Suprapubic skin (tissue), 4 donors: Measurements from ENCODE around the gene DNMT3A. TPM values are rescaled to one million over a fixed set of nuclear protein-coding genes. Genes with fewer than 3 reads are reported as not detected.

Experiments
- DNase-seq, 2 donors: peaks; one replicate each; pipeline ENCODE4 v3.0.0-alpha.2; 2019; ENCODE audit warnings: low spot score in 2 of 2
- H3K27ac ChIP-seq: fragments of 200-600 bp; sonication (generic); one replicate; pipeline ENCODE4 v1.5.1; 2019
- H3K27me3 ChIP-seq: fragments of 200-600 bp; sonication (generic); one replicate; pipeline ENCODE4 v1.5.1; 2019
- H3K36me3 ChIP-seq: fragments of 200-600 bp; sonication (generic); one replicate; pipeline ENCODE4 v1.5.1; 2019
- H3K4me1 ChIP-seq: fragments of 200-600 bp; sonication (generic); one replicate; pipeline ENCODE4 v1.5.1; 2019
- H3K4me3 ChIP-seq: fragments of 200-600 bp; sonication (generic); one replicate; pipeline ENCODE4 v1.5.1; 2019; ENCODE audit warnings: mild to moderate bottlenecking
- H3K9me3 ChIP-seq: fragments of 200-600 bp; sonication (generic); one replicate; pipeline ENCODE4 v1.5.1; 2019
- EP300 ChIP-seq: sonication (generic); formaldehyde crosslinking; IDR thresholded peaks from one replicate; pipeline ENCODE4 v1.6.1; 2017; ENCODE audit warnings: antibody characterized with exemption
- POLR2A ChIP-seq, 2 donors: fragments of 450-650 bp; IDR thresholded peaks; one replicate each; pipeline ENCODE4 v1.6.1; 2017; ENCODE audit warnings: antibody characterized with exemption in 2 of 2, mild to moderate bottlenecking in 2 of 2, moderate library complexity in 2 of 2
- POLR2AphosphoS5 ChIP-seq, 3 donors: sonication (generic); formaldehyde crosslinking; IDR thresholded peaks; one replicate each; pipeline ENCODE4 v1.6.1; 2017; ENCODE audit warnings: antibody characterized with exemption in 3 of 3
- WGBS: methylation state at CpG from one replicate; pipeline ENCODE4 v1.1.5; 2018; 5-methylcytosine and 5-hydroxymethylcytosine counted together
- total RNA-seq, 4 donors: library from RNA; depleted of rRNA; stranded (reverse); fragments of >200 nt; gene quantifications; one replicate each; pipeline ENCODE4 v1.1.0, GENCODE V29; 2016
- TF ChIP-seq, protein P1 (sequence below), 2 donors: fragments of 200-600 bp in 1 of 2; fragments of 450-650 bp in 1 of 2; sonication (generic) in 1 of 2; IDR thresholded peaks; one replicate each; pipeline ENCODE4 v1.5.1; 2016 to 2019; ENCODE audit warnings: antibody characterized with exemption in 2 of 2, mild to moderate bottlenecking in 1 of 2, moderate library complexity in 1 of 2

DNMT3A gene
- total RNA-seq, 4 donors from 2014 or later = 4.0 to 12.8 (median 9.5) TPM

DNA sequence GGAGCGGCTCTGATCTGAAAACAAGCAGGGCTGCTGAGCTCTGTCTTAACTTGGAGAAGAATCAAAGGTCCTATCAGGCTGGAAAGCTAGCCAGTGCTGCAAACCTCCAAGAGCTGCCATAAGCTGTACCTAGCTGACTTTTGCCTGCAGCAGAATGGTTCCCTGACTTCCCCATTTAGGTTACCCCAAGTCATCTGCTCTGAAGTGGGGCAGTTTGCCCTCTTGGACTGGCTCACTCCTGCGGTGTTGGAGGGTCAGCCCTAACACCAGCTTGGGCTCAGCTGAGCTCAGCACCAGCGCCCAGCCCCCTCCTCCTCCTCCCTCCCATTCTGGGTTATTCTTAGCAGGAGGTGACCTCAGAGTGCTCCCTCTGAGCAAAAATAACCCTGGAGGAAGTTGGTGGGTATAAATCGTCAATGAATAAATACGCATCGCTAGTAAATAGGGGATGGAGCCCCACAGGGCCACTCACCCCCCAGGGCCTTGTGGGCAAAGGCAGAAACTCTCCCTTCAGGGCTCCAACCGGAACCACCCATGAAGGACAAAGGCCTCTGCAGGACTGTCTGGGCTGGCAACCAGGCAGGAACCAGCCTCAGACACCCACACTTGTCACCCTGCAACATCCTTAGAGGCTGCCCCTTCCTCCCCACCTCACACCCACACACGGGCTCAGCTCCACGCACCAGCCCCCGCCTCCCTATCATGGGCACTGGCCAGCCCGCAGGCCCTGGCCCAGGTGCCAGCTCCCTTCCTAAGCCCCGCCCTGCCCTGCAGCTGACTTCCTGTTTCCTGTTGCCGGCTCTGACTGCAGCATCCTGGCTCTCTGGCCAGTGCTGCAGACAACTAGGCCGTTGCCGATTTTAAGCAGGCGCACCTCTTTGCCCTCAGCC lies 46.9 kb downstream of the DNMT3A start:
- WGBS = 29% methylated on average over 15 of the region's 16 CpGs
- Histone ChIP-seq H3K27ac (peak overlapping the region; percentile 26), H3K9me3 (no peaks in the 10 kb centered on the region), H3K27me3 (no peaks in the 10 kb centered on the region), H3K4me1 (peaks cover 35% of the 10 kb centered on the region), H3K36me3 (peaks cover 5% of the 10 kb centered on the region), H3K4me3 (peak overlapping the region; percentile 5)
- TF ChIP-seq, protein P1, sequence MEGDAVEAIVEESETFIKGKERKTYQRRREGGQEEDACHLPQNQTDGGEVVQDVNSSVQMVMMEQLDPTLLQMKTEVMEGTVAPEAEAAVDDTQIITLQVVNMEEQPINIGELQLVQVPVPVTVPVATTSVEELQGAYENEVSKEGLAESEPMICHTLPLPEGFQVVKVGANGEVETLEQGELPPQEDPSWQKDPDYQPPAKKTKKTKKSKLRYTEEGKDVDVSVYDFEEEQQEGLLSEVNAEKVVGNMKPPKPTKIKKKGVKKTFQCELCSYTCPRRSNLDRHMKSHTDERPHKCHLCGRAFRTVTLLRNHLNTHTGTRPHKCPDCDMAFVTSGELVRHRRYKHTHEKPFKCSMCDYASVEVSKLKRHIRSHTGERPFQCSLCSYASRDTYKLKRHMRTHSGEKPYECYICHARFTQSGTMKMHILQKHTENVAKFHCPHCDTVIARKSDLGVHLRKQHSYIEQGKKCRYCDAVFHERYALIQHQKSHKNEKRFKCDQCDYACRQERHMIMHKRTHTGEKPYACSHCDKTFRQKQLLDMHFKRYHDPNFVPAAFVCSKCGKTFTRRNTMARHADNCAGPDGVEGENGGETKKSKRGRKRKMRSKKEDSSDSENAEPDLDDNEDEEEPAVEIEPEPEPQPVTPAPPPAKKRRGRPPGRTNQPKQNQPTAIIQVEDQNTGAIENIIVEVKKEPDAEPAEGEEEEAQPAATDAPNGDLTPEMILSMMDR (IDR thresholded peaks at IDR 0.05) = no peak
- TF ChIP-seq POLR2A (IDR thresholded peaks at IDR 0.05) = no peak
- no peak for TF ChIP-seq POLR2AphosphoS5 (IDR thresholded peaks at IDR 0.05)
- TF ChIP-seq EP300 = no peak
- DNase-seq = peak in 1 of 2 donors; percentile 83

DNA sequence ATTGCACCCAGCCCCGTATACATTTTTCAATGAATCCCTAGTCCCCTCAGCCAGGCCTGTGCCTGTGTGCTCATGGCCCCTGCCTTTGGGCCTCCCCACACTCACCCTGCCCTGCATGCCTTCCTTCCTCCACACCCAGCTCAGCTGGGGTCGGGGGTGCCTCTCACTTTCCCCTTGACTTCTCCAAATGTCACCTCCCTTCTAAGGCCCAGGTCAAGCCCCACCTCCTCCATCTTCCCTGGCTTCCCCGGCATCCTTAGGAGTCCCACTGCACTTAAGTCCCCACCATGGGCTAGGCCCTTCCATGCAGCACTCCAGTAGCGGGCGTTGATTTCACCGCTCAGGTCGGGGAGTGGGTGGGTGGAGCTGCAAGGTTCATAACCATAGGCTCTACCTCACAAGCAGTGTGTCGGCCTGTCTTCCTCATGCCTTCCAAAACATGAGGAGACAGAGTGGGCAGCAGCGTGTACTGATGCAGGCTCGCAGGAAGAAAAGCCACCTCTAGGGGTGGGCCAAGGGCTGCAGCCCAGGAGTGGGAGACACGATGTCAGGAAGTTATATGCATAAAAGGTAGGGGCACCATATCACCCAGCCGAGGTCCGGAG lies 47.7 kb downstream of the DNMT3A start:
- no peaks in the 10 kb centered on the region for H3K27me3 ChIP-seq
- H3K27ac ChIP-seq = peak overlapping the region; percentile 26
- peak in 1 of 2 donors; percentile 53 for DNase-seq
- no peak overlapping the region for H3K4me3 ChIP-seq
- TF ChIP-seq, protein P1 (IDR thresholded peaks at IDR 0.05) = no peak
- TF ChIP-seq POLR2AphosphoS5 (IDR thresholded peaks at IDR 0.05) = no peak
- no peak for TF ChIP-seq EP300
- TF ChIP-seq POLR2A (IDR thresholded peaks at IDR 0.05) = no peak
- peaks cover 39% of the 10 kb centered on the region for H3K4me1 ChIP-seq
- no peaks in the 10 kb centered on the region for H3K9me3 ChIP-seq
- peaks cover 5% of the 10 kb centered on the region for H3K36me3 ChIP-seq
- 78% methylated on average over 13 of the region's 13 CpGs for WGBS

DNA sequence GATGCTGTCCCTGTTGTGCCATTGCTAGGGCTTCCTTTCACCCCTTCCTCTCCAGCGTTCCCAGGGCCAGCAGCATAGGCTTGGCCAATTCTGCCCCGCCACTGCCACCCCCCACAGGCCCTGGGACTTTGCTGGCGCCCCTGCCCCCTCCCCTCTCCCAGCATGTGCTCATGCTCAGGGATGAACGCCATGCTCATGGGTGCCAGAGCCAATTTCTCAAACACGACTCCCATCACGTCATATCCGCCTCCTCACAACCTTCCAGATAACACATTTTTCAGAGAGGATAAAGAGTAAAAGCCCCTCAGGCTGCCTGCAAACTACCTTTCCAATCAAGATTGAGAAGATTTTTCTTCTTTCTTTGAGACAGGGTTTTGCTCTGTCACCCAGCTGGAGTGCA lies 48.6 kb downstream of the DNMT3A start:
- no peak overlapping the region for H3K4me3 ChIP-seq
- peaks cover 39% of the 10 kb centered on the region for H3K4me1 ChIP-seq
- no peaks in the 10 kb centered on the region for H3K27me3 ChIP-seq
- DNase-seq = no peak
- no peak overlapping the region for H3K27ac ChIP-seq
- H3K9me3 ChIP-seq = no peaks in the 10 kb centered on the region
- H3K36me3 ChIP-seq = no peaks in the 10 kb centered on the region
- 85% methylated on average over 7 of the region's 7 CpGs for WGBS
- TF ChIP-seq EP300 (no peak), POLR2AphosphoS5 (IDR thresholded peaks at IDR 0.05) (no peak), POLR2A (IDR thresholded peaks at IDR 0.05) (no peak)

DNA sequence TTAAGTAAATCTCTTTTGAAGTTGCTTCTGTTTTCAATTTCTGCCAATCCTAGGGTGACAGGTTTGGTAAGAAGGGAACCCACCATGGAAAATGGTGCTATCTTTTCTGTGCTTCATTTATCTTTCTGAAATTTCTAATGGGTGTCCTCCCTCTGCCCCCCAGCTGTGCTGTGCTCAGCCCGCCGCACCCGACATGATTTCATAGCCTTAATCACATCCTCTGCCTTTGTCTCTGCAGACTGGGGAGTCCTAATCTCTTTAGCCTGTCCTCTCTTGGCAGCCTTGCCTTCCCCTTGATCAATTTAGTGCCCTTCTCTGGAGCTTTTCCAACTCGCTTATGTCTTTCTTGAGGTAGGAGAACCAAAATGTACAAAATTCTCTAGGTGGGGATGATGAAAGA lies 49.3 kb downstream of the DNMT3A start:
- WGBS = 79% methylated on average over 4 of the region's 4 CpGs
- TF ChIP-seq POLR2AphosphoS5 (IDR thresholded peaks at IDR 0.05) = no peak
- H3K4me3 ChIP-seq = no peak overlapping the region
- H3K9me3 ChIP-seq = no peaks in the 10 kb centered on the region
- no peaks in the 10 kb centered on the region for H3K27me3 ChIP-seq
- H3K4me1 ChIP-seq = peaks cover 39% of the 10 kb centered on the region
- no peak for DNase-seq
- H3K36me3 ChIP-seq = no peaks in the 10 kb centered on the region
- H3K27ac ChIP-seq = no peak overlapping the region

DNA sequence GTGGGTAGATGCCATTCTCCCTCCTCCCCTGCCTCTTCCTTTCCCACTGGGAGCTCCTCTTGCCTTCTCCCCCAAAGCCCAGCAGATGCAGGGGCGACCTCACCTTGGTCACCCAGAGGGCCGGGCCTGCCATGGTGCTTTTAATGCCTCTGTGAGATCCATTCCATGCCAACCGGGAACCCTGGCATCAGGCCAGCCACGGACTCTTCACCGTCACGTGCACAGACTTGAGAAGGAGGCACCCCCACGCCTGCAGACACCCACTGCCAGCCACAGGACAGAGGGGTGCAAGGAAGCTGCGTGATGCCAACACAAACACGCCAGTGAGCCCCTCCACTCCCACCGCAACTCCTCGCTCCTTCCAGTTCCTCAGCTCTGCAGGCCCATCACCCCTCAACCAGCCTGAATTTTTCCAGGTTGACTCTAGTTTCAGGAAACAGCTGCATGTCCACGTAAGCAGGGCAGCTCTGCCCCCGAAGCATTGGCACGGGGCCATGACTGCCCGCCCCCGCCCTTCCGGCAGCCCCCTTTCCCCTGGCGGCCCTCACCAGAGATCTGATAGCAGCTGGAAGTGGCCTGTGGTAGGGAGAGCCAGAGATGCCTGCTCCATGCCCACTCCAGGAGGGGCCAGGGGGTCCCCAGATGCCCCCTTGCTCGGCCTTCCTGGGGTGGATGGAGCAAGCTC lies 50.8 kb downstream of the DNMT3A start:
- Histone ChIP-seq H3K36me3 (no peaks in the 10 kb centered on the region), H3K27ac (no peak overlapping the region), H3K9me3 (no peaks in the 10 kb centered on the region), H3K4me1 (peaks cover 44% of the 10 kb centered on the region), H3K27me3 (no peaks in the 10 kb centered on the region), H3K4me3 (no peak overlapping the region)
- 60% methylated on average over 14 of the region's 19 CpGs for WGBS
- DNase-seq = no peak
- TF ChIP-seq POLR2AphosphoS5 (IDR thresholded peaks at IDR 0.05) = no peak

DNA sequence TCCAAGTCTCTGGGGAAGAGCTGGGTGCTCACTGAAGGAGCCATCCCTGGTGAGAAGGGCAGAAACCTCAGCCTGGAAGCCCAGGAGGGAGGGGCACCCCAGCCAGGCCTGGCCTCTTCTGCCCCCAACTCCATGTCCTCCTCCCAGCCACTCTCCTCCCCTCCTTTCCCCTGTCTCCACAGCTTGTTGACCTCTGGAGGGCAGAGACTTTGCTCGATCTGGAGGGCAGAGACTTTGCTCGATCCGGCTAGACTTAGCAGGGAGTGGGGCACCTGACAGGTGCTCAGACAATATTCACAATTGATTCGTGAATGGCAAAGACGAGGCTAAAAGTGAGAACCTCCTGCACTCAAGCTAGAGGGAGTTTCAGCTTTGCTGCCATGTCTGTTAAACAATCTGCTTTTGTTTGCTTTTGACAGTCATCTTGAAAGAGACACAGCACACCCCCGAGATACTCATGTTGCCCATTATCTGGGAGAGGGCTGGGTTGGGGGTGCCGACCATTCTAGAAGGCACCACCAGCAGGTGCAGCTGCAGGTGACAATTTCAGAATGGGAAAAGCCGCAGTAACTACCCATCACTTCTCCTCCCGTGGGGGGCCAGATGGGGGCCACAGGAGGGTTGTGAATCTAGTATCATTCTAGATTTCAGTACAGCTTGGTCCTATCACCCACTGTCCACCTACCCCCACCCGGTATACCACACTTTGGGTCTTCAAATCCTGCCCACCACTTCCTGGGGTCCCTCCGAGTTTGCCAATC lies 54.8 kb downstream of the DNMT3A start:
- 87% methylated on average over 11 of the region's 11 CpGs for WGBS
- H3K27ac ChIP-seq = no peak overlapping the region

More for the DNA sequence above, 54.8 kb downstream of the DNMT3A start:
- no peak for TF ChIP-seq POLR2A (IDR thresholded peaks at IDR 0.05)
- no peak for TF ChIP-seq POLR2AphosphoS5 (IDR thresholded peaks at IDR 0.05)
- no peak for TF ChIP-seq EP300
- TF ChIP-seq, protein P1 (IDR thresholded peaks at IDR 0.05) = no peak
- Histone ChIP-seq H3K4me3 (no peak overlapping the region), H3K36me3 (peaks cover 8% of the 10 kb centered on the region), H3K27me3 (no peaks in the 10 kb centered on the region), H3K4me1 (peaks cover 26% of the 10 kb centered on the region), H3K9me3 (no peaks in the 10 kb centered on the region)
- DNase-seq = no peak
